ENCODE results near the gene IQGAP1.

DNA sequence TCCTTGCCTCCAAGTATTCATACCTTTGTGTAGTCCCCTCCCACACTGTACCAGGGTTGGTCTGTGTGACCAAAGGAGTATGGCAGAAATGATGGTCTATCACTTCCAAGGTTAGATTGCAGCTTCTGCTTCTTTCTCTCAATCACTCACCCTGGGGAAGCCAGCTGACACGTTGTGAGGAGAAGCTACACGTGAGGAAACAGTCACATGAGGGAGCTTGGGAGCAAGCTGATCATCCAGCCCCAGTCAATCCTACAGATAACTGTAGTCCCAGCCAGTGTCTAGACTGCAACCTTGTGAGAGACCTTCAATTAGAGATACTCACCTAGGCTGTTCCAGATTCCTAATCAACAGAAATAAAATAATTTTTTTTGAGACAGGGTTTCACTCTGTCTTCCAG is 42.2 kb upstream of the IQGAP1 start:
- TF ChIP-seq, protein P1, sequence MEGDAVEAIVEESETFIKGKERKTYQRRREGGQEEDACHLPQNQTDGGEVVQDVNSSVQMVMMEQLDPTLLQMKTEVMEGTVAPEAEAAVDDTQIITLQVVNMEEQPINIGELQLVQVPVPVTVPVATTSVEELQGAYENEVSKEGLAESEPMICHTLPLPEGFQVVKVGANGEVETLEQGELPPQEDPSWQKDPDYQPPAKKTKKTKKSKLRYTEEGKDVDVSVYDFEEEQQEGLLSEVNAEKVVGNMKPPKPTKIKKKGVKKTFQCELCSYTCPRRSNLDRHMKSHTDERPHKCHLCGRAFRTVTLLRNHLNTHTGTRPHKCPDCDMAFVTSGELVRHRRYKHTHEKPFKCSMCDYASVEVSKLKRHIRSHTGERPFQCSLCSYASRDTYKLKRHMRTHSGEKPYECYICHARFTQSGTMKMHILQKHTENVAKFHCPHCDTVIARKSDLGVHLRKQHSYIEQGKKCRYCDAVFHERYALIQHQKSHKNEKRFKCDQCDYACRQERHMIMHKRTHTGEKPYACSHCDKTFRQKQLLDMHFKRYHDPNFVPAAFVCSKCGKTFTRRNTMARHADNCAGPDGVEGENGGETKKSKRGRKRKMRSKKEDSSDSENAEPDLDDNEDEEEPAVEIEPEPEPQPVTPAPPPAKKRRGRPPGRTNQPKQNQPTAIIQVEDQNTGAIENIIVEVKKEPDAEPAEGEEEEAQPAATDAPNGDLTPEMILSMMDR (IDR thresholded peaks at IDR 0.05; ENCODE audit: low read length) = no peak
- TF ChIP-seq EZH2 (IDR thresholded peaks at IDR 0.05; ENCODE audit: borderline replicate concordance, low read length) = no peak

Data from OCI-LY1 (cell line).